ENCODE results near the gene LPP.

GRCh38 chr3:188761964-188762363 is 608.0 kb downstream of the LPP start:
- TF ChIP-seq ZNF235 (CRISPR knock-in tag; IDR thresholded peaks at IDR 0.05; ENCODE audit: borderline replicate concordance) (no peak), ZSCAN21 (CRISPR knock-in tag; IDR thresholded peaks at IDR 0.05; ENCODE audit: borderline replicate concordance) (no peak), POLR2A (IDR thresholded peaks at IDR 0.05; ENCODE audit: insufficient read depth in 1 of 2, low read depth in 2 of 2, low read length in 2 of 2) (no peak), HOXA7 (CRISPR knock-in tag; IDR thresholded peaks at IDR 0.05) (no peak), NFKB2 (CRISPR knock-in tag; IDR thresholded peaks at IDR 0.05; ENCODE audit: borderline replicate concordance) (no peak), MAZ (IDR thresholded peaks at IDR 0.05; ENCODE audit: borderline replicate concordance, low read depth, low read length) (no peak), MAZ (CRISPR knock-in tag; IDR thresholded peaks at IDR 0.05; ENCODE audit: low read depth) (no peak), CEBPB (IDR thresholded peaks at IDR 0.05; ENCODE audit: borderline replicate concordance, low read depth, low read length) (no peak), CTCF (CRISPR knock-in tag; IDR thresholded peaks at IDR 0.05) (no peak), ZNF230 (CRISPR knock-in tag; IDR thresholded peaks at IDR 0.05) (no peak), SMAD1 (CRISPR knock-in tag; IDR thresholded peaks at IDR 0.05; ENCODE audit: borderline replicate concordance, low read depth) (no peak), MEIS2 (CRISPR knock-in tag; IDR thresholded peaks at IDR 0.05) (no peak), TAF1 (CRISPR knock-in tag; IDR thresholded peaks at IDR 0.05) (no peak), MED1 (CRISPR knock-in tag; IDR thresholded peaks at IDR 0.05) (no peak), HDAC2 (CRISPR knock-in tag; IDR thresholded peaks at IDR 0.05) (no peak)
